ENCODE data around the gene MARK2.

MARK2 gene

GRCh38 chr11:63884196-63884932 lies 45.5 kb downstream of the MARK2 start:
- DNase-seq, result no peak

- no peak for DNase-seq
Measured at GRCh38 chr11:63887386-63887999, 48.6 kb downstream of the MARK2 start.

DNA sequence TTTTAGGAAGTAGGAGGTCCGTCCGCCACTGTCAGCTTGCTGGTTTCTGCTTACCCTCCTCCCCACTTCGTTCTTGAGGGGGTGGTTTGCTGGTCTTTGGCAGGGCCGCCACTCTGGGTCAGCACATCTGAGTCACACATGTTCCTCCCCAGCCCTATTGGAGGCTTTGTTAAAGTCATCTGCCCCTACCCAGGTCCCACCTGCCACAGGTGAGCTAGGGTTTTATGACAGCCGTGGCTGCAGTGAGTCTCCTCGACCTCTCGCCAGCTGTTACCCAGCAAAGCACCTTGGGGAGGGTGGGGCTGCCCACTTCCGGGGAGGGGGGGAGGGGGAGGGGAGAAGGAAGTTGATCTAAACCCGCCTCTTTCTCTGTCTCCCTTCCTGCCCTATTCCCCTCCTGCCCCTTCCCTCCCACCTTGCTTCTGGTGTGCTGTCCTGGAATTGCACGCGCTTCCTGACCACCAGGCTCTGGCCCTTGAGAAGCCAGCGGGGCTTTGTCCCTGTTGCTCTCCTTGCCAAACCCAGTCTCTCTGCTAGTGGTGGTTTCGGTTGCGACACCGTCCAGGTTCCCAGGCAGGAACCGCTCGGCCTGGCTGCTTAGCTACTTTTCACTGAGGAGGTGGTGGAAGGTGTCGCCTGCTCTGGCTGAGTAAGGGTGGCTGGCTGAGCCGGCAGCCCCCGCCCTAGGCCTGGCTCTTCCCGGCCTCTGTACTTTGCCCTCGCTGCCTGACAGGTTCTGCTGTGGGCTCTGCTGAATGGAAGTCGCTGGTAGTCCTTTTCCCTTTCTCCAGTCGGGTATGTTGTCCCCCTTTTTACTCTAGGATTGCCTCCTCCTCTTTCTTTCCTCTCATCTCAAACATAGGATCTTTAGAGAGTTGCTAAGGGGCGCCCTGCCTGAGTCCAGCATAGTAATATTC lies 49.5 kb downstream of the MARK2 start:
- peak; percentile 61 for DNase-seq

DNA sequence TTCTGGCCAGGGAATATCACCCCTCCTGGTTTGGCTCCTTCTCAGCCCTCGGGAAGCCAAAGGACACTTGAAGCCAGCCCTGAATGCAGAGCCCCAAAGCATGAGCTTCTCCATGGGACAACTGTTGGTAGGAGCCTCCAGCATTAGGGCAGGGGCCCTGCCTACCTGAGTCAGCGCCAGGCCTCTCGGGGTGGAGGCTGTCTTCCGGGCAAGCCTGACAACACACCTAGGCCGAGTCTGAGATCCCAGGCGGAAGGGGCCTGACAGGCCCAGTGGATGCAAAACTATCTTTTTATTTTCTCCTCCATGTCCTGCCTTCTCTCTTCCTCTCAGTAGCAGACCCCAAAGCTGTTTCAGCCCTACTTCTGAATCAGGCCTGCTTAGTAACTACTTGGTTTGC lies 50.4 kb downstream of the MARK2 start:
- DNase-seq, result no peak

GRCh38 chr11:63890368-63890767 lies 51.5 kb downstream of the MARK2 start:
- no peak for DNase-seq

GRCh38 chr11:63892228-63892627 lies 53.3 kb downstream of the MARK2 start:
- DNase-seq, result no peak

DNA sequence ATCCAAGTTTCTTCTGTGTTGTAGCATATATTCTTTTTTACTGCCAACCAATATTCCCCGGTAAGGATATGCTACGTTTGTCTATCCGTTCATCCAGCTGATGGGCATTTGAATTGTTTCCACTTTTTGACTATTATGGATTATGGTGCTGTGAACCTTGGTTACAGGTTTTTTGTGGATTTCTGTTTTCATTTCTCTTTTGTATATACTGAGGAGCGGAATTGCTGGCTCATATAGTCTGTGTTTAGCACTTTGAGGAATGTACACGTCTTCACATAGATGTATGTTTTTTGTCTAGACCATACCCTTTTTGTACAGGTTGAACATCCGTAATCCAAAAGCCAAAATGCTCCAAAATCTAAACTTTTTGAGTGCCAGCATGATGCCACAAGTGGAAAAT lies 54.4 kb downstream of the MARK2 start:
- DNase-seq, result no peak

- DNase-seq, result no peak
Measured at GRCh38 chr11:63896071-63896470, 57.2 kb downstream of the MARK2 start.

DNA sequence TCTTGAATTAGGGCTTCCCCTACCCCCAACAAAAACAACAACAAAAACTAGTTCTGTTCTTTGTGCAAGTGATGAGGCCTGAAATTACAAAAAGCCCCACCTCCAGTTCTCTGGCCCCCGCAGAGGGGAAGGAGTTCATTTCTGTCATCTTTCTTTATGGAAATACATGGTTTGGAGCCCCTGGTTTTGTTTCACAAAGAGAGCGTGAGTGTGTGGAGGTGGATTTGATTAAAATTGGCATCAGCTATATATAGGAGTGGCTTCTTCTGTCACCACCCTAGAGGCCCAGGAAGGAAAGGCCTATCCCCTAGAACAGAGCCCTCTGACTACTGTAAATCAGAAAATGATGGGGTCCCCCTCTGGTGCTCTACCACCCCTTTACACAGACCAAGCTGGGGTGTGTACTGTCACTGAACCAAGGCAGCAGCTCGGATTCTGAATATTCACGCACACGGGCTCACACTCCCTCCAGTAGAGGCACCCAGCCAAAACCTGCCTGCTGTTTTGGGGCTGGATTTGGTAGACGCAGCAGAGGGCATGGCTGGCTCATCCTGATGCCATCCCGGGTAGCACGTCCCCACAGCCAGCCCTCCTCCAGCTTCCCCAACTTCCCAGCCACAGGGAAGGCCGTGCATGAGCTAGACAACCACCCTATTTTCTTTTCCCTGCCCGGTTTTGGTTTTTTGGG lies 58.7 kb downstream of the MARK2 start:
- no peak for DNase-seq

GRCh38 chr11:63901660-63902059 lies 62.8 kb downstream of the MARK2 start:
- DNase-seq, result no peak

DNA sequence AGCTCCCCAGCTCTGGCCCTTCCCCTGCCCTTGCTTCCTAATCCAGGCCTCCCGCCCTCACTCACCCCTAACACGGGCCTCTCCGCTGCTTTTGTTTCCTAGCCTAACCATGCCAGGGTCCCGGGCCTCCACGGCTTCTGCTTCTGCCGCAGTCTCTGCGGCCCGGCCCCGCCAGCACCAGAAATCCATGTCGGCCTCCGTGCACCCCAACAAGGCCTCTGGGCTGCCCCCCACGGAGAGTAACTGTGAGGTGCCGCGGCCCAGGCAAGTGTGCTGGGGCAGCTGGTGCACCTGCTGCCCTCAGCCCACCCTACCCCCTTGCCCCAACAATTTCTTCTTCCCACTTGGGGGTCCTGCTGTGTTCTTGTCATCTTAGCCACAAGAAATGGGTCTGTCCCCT lies 65.0 kb downstream of the MARK2 start:
- DNase-seq, result no peak

- DNase-seq, result no peak
Measured at GRCh38 chr11:63904743-63905142, 65.8 kb downstream of the MARK2 start.

DNA sequence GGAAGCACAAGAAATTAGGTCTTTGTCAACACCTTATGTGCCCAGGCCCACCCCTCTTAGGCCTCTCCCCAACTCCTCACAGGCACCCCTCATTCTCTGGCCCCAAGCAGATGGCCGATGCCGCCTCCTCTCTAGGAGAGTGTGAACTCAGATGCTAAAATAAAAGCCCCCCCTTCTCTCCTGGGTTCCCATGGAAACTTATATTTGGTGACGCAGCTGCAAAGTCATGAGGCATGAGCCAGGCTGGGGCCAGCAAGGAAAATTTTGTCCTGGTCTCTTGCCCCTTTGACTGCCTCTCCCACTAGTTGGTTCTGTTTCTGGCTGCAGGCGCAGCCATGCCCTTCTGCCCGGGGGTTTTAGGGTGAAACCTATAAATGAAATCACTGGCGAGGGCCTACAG lies 66.3 kb downstream of the MARK2 start:
- DNase-seq, result no peak

- DNase-seq, result no peak
Measured at GRCh38 chr11:63906087-63906486, 67.2 kb downstream of the MARK2 start.

DNA sequence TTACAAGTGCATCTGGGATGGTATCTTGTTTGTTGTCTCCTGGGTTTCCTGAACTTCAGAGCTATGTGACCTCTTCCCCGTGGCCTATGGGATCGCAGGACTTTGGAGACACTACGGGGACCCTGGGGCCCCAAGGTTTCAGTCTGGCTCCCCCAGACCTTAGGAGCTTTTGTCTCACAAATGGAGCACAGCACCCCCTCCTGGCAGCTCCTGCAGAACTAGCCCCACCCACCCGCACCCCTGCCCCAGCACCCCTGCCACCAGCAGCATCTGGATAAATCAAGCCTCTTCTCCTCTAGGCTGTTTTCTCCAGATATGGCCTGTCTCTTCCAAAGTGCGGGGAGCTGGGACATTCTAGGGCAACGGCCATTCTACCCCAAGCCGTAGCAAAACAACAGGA lies 67.7 kb downstream of the MARK2 start:
- peak; percentile 44 for DNase-seq

DNA sequence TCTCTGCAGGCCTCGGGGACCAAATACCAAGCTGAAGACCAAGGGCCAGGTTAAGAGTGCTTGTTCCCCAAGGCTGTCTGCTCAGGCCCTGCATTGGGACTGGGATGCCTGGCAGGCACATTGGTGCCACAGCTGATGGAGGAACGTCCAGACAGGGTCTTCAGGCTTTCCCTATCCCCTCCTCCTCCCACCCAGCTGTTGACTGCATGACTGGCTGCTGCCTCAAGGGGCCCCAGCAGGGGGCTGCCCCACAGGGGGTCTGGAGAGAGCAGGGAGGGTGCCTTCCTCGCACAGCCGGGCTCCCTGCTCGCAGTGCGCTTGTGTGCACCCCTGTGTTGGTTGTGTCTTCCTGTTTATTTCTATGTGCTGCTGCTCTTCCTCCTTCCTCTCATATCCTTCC lies 68.2 kb downstream of the MARK2 start:
- no peak for DNase-seq

- DNase-seq, result no peak
Measured at GRCh38 chr11:63907808-63908530, 69.1 kb downstream of the MARK2 start.

- DNase-seq, result no peak
Measured at GRCh38 chr11:63908631-63909401, 69.9 kb downstream of the MARK2 start.

- no peak for DNase-seq
Measured at GRCh38 chr11:63909591-63910506, 70.9 kb downstream of the MARK2 start.

DNA sequence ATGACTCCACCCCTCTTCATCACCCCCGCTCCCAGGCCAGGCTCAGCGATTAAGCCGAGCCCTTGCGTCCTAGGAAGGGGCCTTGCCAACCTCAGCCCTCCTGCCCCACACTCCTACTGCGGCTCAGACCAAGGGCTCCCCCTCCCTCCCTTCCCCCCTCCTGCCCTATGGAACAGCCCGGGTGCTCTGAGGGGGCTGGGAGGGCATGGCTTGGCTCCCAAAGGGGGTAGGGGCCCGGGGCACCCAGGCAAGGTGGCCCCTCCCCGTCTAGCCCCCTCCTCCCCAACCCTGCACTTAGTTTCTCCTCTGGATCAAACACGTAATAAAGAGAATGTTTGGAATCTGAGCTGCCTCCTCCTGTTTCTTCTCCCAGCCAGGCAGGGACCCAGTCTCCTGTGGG lies 71.8 kb downstream of the MARK2 start:
- no peak for DNase-seq

DNA sequence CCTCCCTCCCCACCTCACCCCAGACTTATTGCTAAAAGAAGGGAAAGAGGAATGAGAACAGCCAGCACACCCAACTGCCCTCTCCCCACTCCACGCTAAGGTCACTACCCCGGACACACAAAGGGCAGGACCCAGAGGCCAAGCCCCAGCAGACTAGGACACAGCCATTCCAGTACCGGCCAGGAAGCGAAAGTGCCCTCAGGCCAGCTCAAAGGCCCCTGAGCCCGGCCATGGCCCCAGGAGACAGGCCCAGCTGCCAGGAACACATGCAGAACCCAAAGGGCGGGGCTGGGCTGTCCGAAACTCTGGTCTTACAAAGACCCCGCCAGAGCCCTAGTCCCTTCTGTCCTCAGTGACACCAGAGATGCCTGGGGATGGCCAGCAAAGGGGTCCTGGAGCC lies 72.5 kb downstream of the MARK2 start:
- no peak for DNase-seq
